H1 (cell line): ENCODE measurements around the gene PHC3. TPM values are rescaled to one million over a fixed set of nuclear protein-coding genes. Genes with fewer than 3 reads are reported as not detected.

ENCODE experiments used
- CTCF ChIA-PET: fragments of 300-600 bp; sonication (Branson Sonifier 250); formaldehyde crosslinking; loops from one replicate; lab custom pipeline; 2021; ENCODE audit not compliant: partially characterized antibody; lab: Charles Lee
- POLR2A ChIA-PET: fragments of 300-600 bp; sonication (Branson Sonifier 250); formaldehyde crosslinking; loops from one replicate; lab custom pipeline; 2021; ENCODE audit warnings: inconsistent platforms; ENCODE audit not compliant: partially characterized antibody; lab: Charles Lee
- DNase-seq, 2 experiments: peaks; one replicate each; pipeline versions ENCODE4 v3.0.0 to v3.0.0-alpha.2; 2010 to 2022; ENCODE audit warnings: low spot score in 2 of 2, low read depth in 1 of 2, mixed read lengths in 1 of 2
- FAIRE-seq: peaks from 2 replicates; lab custom pipeline; 2011; peaks lifted over from hg19 to GRCh38; lab: Jason Lieb, UNC
- H2AFZ ChIP-seq: 2 replicates; pipeline ENCODE4 v1.8.1; 2012; ENCODE audit warnings: low read length, inconsistent platforms
- H2AK5ac ChIP-seq: 2 replicates; pipeline ENCODE4 v1.6.1; 2013; ENCODE audit warnings: low read depth, low read length
- H2BK120ac ChIP-seq: replicated peaks from 2 replicates; pipeline ENCODE3; 2013; ENCODE audit warnings: low read depth, low read length, inconsistent platforms
- H2BK12ac ChIP-seq: 2 replicates; pipeline ENCODE4 v1.6.1; 2013; ENCODE audit warnings: low read depth, low read length
- H2BK15ac ChIP-seq: 2 replicates; pipeline ENCODE4 v1.6.1; 2013; ENCODE audit warnings: low read length
- H2BK20ac ChIP-seq: 2 replicates; pipeline ENCODE4 v1.6.1; 2013; ENCODE audit warnings: low read length
- H2BK5ac ChIP-seq: 2 replicates; pipeline ENCODE4 v1.6.1; 2013; ENCODE audit warnings: low read depth, low read length
- H3K14ac ChIP-seq: 2 replicates; pipeline ENCODE4 v1.6.1; 2013; ENCODE audit warnings: inconsistent platforms; ENCODE audit not compliant: insufficient read length
- H3K18ac ChIP-seq: 2 replicates; pipeline ENCODE4 v1.6.1; 2013; ENCODE audit warnings: low read length; ENCODE audit errors: extremely low read depth
- H3K23ac ChIP-seq: 2 replicates; pipeline ENCODE4 v1.6.1; 2013; ENCODE audit warnings: inconsistent platforms; ENCODE audit not compliant: insufficient read length
- H3K23me2 ChIP-seq: 2 replicates; pipeline ENCODE4 v1.6.1; 2013; ENCODE audit warnings: low read depth, low read length
- H3K27ac ChIP-seq: 2 replicates; pipeline ENCODE4 v1.6.1; 2011; ENCODE audit warnings: low read depth, low read length, inconsistent platforms
- H3K27me3 ChIP-seq, 4 experiments: replicated peaks in 1 of 4; 1 replicate in 1 of 4; 2 replicates in 3 of 4; pipeline versions ENCODE4 v1.6.1 to v1.8.1; 2011 to 2013; ENCODE audit warnings: low read length in 3 of 4, mild to moderate bottlenecking in 3 of 4, inconsistent platforms in 2 of 4, mixed read lengths in 2 of 4, moderate library complexity in 1 of 4; ENCODE audit not compliant: control insufficient read depth in 3 of 4, insufficient read depth in 3 of 4; ENCODE audit errors: extremely low read depth in 1 of 4
- H3K36me3 ChIP-seq, 4 experiments: 2 replicates each; pipeline versions ENCODE4 v1.6.1 to v1.8.1; 2011 to 2013; ENCODE audit warnings: mild to moderate bottlenecking in 4 of 4, low read length in 3 of 4, moderate library complexity in 2 of 4, control low read depth in 1 of 4, inconsistent platforms in 1 of 4; ENCODE audit not compliant: insufficient read depth in 4 of 4, control insufficient read depth in 2 of 4
- H3K4ac ChIP-seq: replicated peaks from 2 replicates; pipeline ENCODE3; 2013; ENCODE audit warnings: low read length, low read depth, mixed read lengths, inconsistent platforms; ENCODE audit not compliant: insufficient read length
- H3K4me1 ChIP-seq, 4 experiments: replicated peaks in 1 of 4; 1 replicate in 1 of 4; 2 replicates in 3 of 4; pipeline versions ENCODE4 v1.6.1 to v1.8.1; 2011 to 2013; ENCODE audit warnings: low read length in 3 of 4, inconsistent platforms in 2 of 4, mixed read lengths in 1 of 4; ENCODE audit not compliant: insufficient read depth in 4 of 4, control insufficient read depth in 3 of 4
- H3K4me2 ChIP-seq, 2 experiments: 2 replicates each; pipeline versions ENCODE4 v1.6.1 to v1.8.1; 2011 to 2013; ENCODE audit warnings: low read depth in 2 of 2, low read length in 2 of 2, control low read depth in 1 of 2, inconsistent platforms in 1 of 2, mild to moderate bottlenecking in 1 of 2; ENCODE audit not compliant: insufficient read depth in 1 of 2
- H3K4me3 ChIP-seq, 4 experiments: fragments of 200-600, 300-600 bp in 1 of 4; sonication (generic), shearing (Covaris generic), sonication (Bioruptor Twin) in 1 of 4; 2 replicates each; pipeline versions ENCODE4 v1.5.1 to v1.8.1; 2011 to 2016; ENCODE audit warnings: low read length in 4 of 4, low read depth in 3 of 4, control low read depth in 2 of 4, inconsistent platforms in 2 of 4, mild to moderate bottlenecking in 2 of 4, mixed read lengths in 1 of 4, moderate library complexity in 1 of 4; ENCODE audit not compliant: insufficient read depth in 2 of 4; ENCODE audit errors: extremely low read depth in 1 of 4
- H3K56ac ChIP-seq: replicated peaks from 2 replicates; pipeline ENCODE3; 2013; ENCODE audit warnings: low read depth, mild to moderate bottlenecking, mixed read lengths, low read length, inconsistent platforms; ENCODE audit not compliant: insufficient read length
- H3K79me1 ChIP-seq: 2 replicates; pipeline ENCODE4 v1.6.1; 2013; ENCODE audit warnings: low read depth, low read length, control low read depth
- H3K79me2 ChIP-seq, 2 experiments: 2 replicates each; pipeline versions ENCODE4 v1.6.1 to v1.8.1; 2012 to 2013; ENCODE audit warnings: low read length in 2 of 2, mild to moderate bottlenecking in 2 of 2, inconsistent platforms in 1 of 2; ENCODE audit not compliant: insufficient read depth in 2 of 2, control insufficient read depth in 1 of 2
- H3K9ac ChIP-seq, 4 experiments: replicated peaks in 1 of 4; 1 replicate in 1 of 4; 2 replicates in 3 of 4; pipeline versions ENCODE4 v1.6.1 to v1.8.1; 2011 to 2013; ENCODE audit warnings: low read depth in 3 of 4, low read length in 3 of 4, control low read depth in 2 of 4, mild to moderate bottlenecking in 2 of 4, moderate library complexity in 2 of 4, inconsistent platforms in 1 of 4; ENCODE audit errors: extremely low read depth in 1 of 4
- H3K9me3 ChIP-seq, 2 experiments: 2 replicates each; pipeline versions ENCODE4 v1.6.1 to v1.8.1; 2012 to 2013; ENCODE audit warnings: mild to moderate bottlenecking in 2 of 2, moderate library complexity in 2 of 2, control low read depth in 1 of 2, inconsistent platforms in 1 of 2, low read depth in 1 of 2, low read length in 1 of 2, mixed read lengths in 1 of 2; ENCODE audit not compliant: insufficient read depth in 2 of 2
- H4K20me1 ChIP-seq, 2 experiments: replicated peaks in 1 of 2; 2 replicates each; pipeline versions ENCODE3 to v1.8.1; 2011 to 2013; ENCODE audit warnings: inconsistent platforms in 2 of 2, low read length in 2 of 2, mild to moderate bottlenecking in 1 of 2; ENCODE audit not compliant: insufficient read depth in 2 of 2, control insufficient read depth in 1 of 2
- H4K5ac ChIP-seq: 2 replicates; pipeline ENCODE4 v1.6.1; 2013; ENCODE audit warnings: low read length, low read depth, mixed read lengths, inconsistent platforms; ENCODE audit not compliant: insufficient read length
- H4K8ac ChIP-seq: 2 replicates; pipeline ENCODE4 v1.8.0; 2013; ENCODE audit warnings: mild to moderate bottlenecking, moderate library complexity, low read length, inconsistent platforms; ENCODE audit not compliant: insufficient read depth; ENCODE audit errors: extremely low read depth
- H4K91ac ChIP-seq: replicated peaks from 2 replicates; pipeline ENCODE3; 2013; ENCODE audit warnings: low read length, mixed read lengths, inconsistent platforms; ENCODE audit not compliant: insufficient read length
- ATF3 ChIP-seq: IDR thresholded peaks from 2 replicates; pipeline ENCODE4 v1.6.1; 2011; ENCODE audit warnings: low read depth, mild to moderate bottlenecking, low read length; ENCODE audit not compliant: insufficient read depth
- CHD2 ChIP-seq: IDR thresholded peaks from 2 replicates; pipeline ENCODE4 v1.6.1; 2012; ENCODE audit warnings: low read length, improper control_type of control experiment
- CTBP2 ChIP-seq: IDR thresholded peaks from 2 replicates; pipeline ENCODE4 v1.7.0; 2011; ENCODE audit warnings: borderline replicate concordance, mild to moderate bottlenecking, moderate library complexity, mixed read lengths, low read length; ENCODE audit not compliant: insufficient read depth, insufficient read length
- HDAC6 ChIP-seq: IDR thresholded peaks from one replicate; pipeline ENCODE4 v1.7.1; 2012; ENCODE audit warnings: low read depth, mild to moderate bottlenecking, inconsistent platforms, low read length, moderate library complexity
- KDM1A ChIP-seq: fragments of 200-600, 300-600 bp; sonication (generic); IDR thresholded peaks from 2 replicates; pipeline ENCODE4 v1.7.1; 2016; ENCODE audit warnings: mild to moderate bottlenecking, low read length, borderline replicate concordance
- KDM5A ChIP-seq: fragments of 200-600 bp; IDR thresholded peaks from 2 replicates; pipeline ENCODE4 v1.7.1; 2012; ENCODE audit warnings: mild to moderate bottlenecking, low read length, inconsistent platforms, mixed read lengths
- MAFK ChIP-seq: IDR thresholded peaks from 2 replicates; pipeline ENCODE4 v1.6.1; 2012; ENCODE audit warnings: low read depth, mild to moderate bottlenecking, improper control_type of control experiment, low read length
- RAD21 ChIP-seq, 2 experiments: IDR thresholded peaks in 1 of 2; conservative IDR thresholded peaks in 1 of 2; 2 replicates each; pipeline ENCODE4 v1.6.1; 2011; ENCODE audit warnings: low read depth in 2 of 2, low read length in 2 of 2, improper control_type of control experiment in 1 of 2, inconsistent platforms in 1 of 2, mild to moderate bottlenecking in 1 of 2, moderate library complexity in 1 of 2
- TBP ChIP-seq: IDR thresholded peaks from 2 replicates; pipeline ENCODE4 v1.6.1; 2011; ENCODE audit warnings: low read depth, low read length, improper control_type of control experiment
- ZNF274 ChIP-seq: IDR thresholded peaks from 2 replicates; pipeline ENCODE4 v1.7.0; 2012; ENCODE audit warnings: low read length, borderline replicate concordance; ENCODE audit errors: extremely low read depth
- WGBS, 2 experiments: shearing (Covaris generic) in 1 of 2; methylation state at CpG; one replicate each; pipeline versions ENCODE4 v1.1.6 to v1.1.7; 2013 to 2015; ENCODE audit warnings: low lambda C conversion rate in 2 of 2, mixed read lengths in 2 of 2, inconsistent platforms in 1 of 2, low coverage in 1 of 2, missing lambda C conversion rate in 1 of 2; ENCODE audit not compliant: insufficient replicate concordance in 2 of 2, insufficient coverage in 1 of 2, insufficient read length in 1 of 2; ENCODE audit errors: extremely low coverage in 1 of 2, missing lambda C conversion rate in 1 of 2; 5-methylcytosine and 5-hydroxymethylcytosine counted together
- polyA plus RNA-seq, 7 experiments: library from polyadenylated mRNA; depleted of rRNA in 3 of 7; stranded (reverse) in 5 of 7; unstranded in 2 of 7; fragments of >200 nt in 5 of 7; fragments of 200-250 nt in 2 of 7; gene quantifications; 1 replicate in 5 of 7; 2 replicates in 1 of 7; 4 replicates in 1 of 7; pipeline versions ENCODE4 v1.2.1 to v1.2.3, GENCODE V29; 2011 to 2013; ENCODE audit warnings: missing spikeins in 2 of 7, mixed read lengths in 2 of 7
- total RNA-seq: library from RNA; stranded (reverse); fragmentation: NEBNext Ultra II Directional; extraction: Animal tissue kit (Norgen Biotek cat#: 25700); gene quantifications from 2 replicates; pipeline ENCODE4 v1.2.1, GENCODE V29; 2021

PHC3 gene
- total and polyA plus RNA-seq, 2 of the 8 experiments (the other 6 are each of a cell fraction or from before 2014, with no cell fraction given) = 26.4 to 29.2 TPM

GRCh38 chr3:170151536-170151935, 30.0 kb downstream of the PHC3 start:
- H2AFZ ChIP-seq = no peak overlapping the region
- no peak overlapping the region for H3K18ac ChIP-seq
- H3K23me2 ChIP-seq = no peaks in the 10 kb centered on the region
- ChIA-PET CTCF (interaction anchor here (1.0 kb wide), 1 partner anchor 18 kb away, joined by 3 read pairs; no protein-coding TSS in a partner anchor), POLR2A (no interaction called here)
- no peak overlapping the region for H4K5ac ChIP-seq
- no peak overlapping the region for H3K9ac ChIP-seq
- no peaks in the 10 kb centered on the region for H3K9me3 ChIP-seq
- DNase-seq (no peak), FAIRE-seq (no peak)
- peaks cover 2% of the 10 kb centered on the region; the same call in 1 of the 2 replicates for H3K79me1 ChIP-seq
- H3K23ac ChIP-seq = no peak overlapping the region
- H2BK120ac ChIP-seq = no peak overlapping the region
- no peak overlapping the region for H3K56ac ChIP-seq
- H3K4me2 ChIP-seq = no peak overlapping the region
- no peaks in the 10 kb centered on the region for H3K27me3 ChIP-seq
- no peak overlapping the region for H4K8ac ChIP-seq
- no peak overlapping the region for H3K27ac ChIP-seq
- H3K4me3 ChIP-seq = no peak overlapping the region
- H3K14ac ChIP-seq = no peak overlapping the region
- H3K4me1 ChIP-seq = peaks cover 0 to 4% (median 0%) of the 10 kb centered on the region in 4 experiments; a peak in 1 of 7 replicates
- WGBS, 2 experiments = 86% methylated on average over 2 of the region's 2 CpGs; no CpG with 5 or more reads in 1 of the 2 experiments
- no peak overlapping the region for H2BK5ac ChIP-seq
- no peak overlapping the region for H2BK15ac ChIP-seq
- peaks cover 1 to 3% of the 10 kb centered on the region in 2 experiments for H4K20me1 ChIP-seq
- no peak overlapping the region for H3K4ac ChIP-seq
- peaks cover 0 to 34% of the 10 kb centered on the region in 2 experiments; a peak in 2 of 4 replicates for H3K79me2 ChIP-seq
- H4K91ac ChIP-seq = no peak overlapping the region
- no peaks in the 10 kb centered on the region; a peak in 1 of 8 replicates for H3K36me3 ChIP-seq
- H2BK20ac ChIP-seq = no peak overlapping the region
- no peak overlapping the region for H2BK12ac ChIP-seq
- no peak overlapping the region for H2AK5ac ChIP-seq
- TF ChIP-seq CTBP2 (no peak), MAFK (no peak), TBP (no peak), RAD21 (IDR thresholded peaks at IDR 0.05 in 1 of 2, conservative IDR thresholded peaks at IDR 0.05 in 1 of 2; ENCODE audit: low read depth in 2 of 2, low read length in 2 of 2) (no peak), ZNF274 (no peak), KDM1A (no peak), CHD2 (no peak), KDM5A (no peak), ATF3 (no peak), HDAC6 (no peak)
